Right renal cortex interstitium (tissue), 3 donors: ENCODE measurements around the gene CRIM1. TPM values are rescaled to one million over a fixed set of nuclear protein-coding genes. Genes with fewer than 3 reads are reported as not detected.
"Not testable (repeated sequence)": the region's sequence is repeated elsewhere in the genome, so short reads cannot be mapped to it uniquely, and the experiment has no call there.

ENCODE experiments used
- DNase-seq, 3 donors: peaks; one replicate each; pipeline ENCODE4 v3.0.0-alpha.2; 2013; ENCODE audit warnings: low read depth in 3 of 3, low spot score in 2 of 3
- polyA plus RNA-seq, 3 donors: library from polyadenylated mRNA; unstranded; fragments of 120-200 nt; gene quantifications; one replicate each; pipeline ENCODE4 v1.2.1, GENCODE V29; 2013; ENCODE audit not compliant: insufficient read length in 3 of 3

CRIM1 gene
- polyA plus RNA-seq, 3 donors = 91.7 to 97.3 (median 95.7) TPM

GRCh38 chr2:36351736-36352349 is 3.7 kb upstream of the CRIM1 start:
- no peak for DNase-seq

GRCh38 chr2:36352701-36353100 is 2.9 kb upstream of the CRIM1 start:
- no peak for DNase-seq

- DNase-seq = no peak
Observed at GRCh38 chr2:36354811-36355150, 797 bp upstream of the CRIM1 start.

- no peak for DNase-seq
Observed at GRCh38 chr2:36355890-36356297, 316 bp downstream of the CRIM1 start.

DNA sequence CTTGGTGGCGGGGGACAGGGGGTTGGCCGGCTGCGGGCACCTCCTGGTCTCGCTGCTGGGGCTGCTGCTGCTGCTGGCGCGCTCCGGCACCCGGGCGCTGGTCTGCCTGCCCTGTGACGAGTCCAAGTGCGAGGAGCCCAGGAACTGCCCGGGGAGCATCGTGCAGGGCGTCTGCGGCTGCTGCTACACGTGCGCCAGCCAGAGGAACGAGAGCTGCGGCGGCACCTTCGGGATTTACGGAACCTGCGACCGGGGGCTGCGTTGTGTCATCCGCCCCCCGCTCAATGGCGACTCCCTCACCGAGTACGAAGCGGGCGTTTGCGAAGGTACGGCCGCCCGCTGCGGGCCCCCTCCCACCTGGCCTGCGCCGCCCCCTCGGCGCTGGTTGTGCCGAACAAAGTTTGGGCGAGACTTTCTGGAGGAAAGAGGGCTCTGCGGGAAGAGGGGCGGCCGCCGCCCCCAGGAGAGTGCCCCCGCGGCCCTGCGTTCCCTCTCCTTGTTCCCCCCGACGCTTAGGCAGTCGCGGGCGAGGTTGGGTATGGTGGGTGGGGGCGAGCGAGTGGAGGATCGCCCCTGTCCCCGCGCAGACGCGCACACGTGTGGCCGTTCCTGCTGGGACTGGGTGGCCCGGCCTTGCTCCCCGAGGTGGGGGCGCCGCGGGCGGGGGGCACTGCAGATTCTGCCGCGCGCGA is 866 bp downstream of the CRIM1 start:
- DNase-seq = no peak

- peak in 1 of 3 donors; percentile 37 for DNase-seq
Observed at GRCh38 chr2:36356990-36357846, 1.6 kb downstream of the CRIM1 start.

- DNase-seq = peak in 1 of 3 donors; percentile 39
Observed at GRCh38 chr2:36357847-36358659, 2.5 kb downstream of the CRIM1 start.

- no peak for DNase-seq
Observed at GRCh38 chr2:36359067-36359466, 3.5 kb downstream of the CRIM1 start.

DNA sequence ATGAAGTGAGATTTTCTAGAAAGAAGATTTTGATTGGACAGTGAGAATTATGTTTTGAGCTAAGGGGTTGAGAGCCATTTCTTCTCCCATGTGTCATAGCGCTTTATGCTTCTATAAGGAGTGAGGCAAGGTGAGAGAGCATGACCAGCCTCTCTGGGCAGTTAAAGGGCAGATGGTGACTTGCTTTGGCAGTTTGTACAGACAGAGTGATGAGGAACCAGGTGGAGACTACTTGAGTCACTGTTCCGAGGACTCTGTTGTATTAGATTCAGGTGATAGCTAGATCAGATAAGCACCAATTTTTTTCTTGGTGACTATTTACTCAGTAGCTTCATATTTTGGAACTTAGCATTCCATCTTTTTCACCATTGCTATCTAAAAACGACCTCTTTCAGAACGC is 4.5 kb downstream of the CRIM1 start:
- DNase-seq = no peak

- DNase-seq = no peak
Observed at GRCh38 chr2:36360834-36361233, 5.3 kb downstream of the CRIM1 start.

- no peak for DNase-seq
Observed at GRCh38 chr2:36361396-36361795, 5.8 kb downstream of the CRIM1 start.

DNA sequence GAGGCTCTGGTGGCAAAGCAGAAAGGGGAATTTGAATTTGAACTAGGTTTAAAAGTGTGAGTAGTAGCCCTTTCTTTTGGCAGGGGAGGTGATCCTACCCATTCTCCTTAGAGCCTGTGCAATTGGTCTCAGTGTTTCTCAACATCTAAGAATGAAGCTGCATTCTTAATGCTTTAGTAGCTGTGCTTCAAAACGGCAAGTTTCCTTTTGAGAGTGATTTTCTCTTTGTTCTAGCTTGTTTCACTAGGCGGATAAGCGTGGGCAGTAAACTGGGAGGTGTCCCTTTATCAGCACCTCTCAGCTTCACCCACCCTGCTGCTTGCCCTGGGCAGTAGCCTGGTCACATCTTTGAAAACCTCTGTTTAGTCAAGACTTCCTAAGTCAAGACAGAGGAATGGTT is 6.7 kb downstream of the CRIM1 start:
- DNase-seq = no peak

DNA sequence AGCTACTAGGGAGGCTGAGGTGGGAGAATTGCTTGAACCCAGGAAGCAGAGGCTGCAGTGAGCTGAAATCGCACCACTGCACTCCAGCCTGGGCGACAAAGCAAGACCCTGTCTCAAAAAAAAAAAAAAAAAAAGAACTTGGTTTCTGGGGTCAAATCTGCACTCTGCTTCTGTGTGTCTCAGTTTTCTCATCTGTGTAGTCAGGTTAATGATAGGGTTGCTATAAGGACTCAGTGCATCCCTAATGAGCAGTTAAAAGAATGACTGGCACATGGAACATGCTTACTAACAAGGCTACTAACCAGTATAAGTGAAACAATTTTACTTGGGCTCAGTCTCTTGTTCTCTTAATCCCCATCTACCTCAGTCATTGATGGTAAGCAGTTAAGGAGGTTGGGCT is 7.5 kb downstream of the CRIM1 start:
- DNase-seq = not testable (repeated sequence)

GRCh38 chr2:36366491-36367120 is 11.0 kb downstream of the CRIM1 start:
- DNase-seq = no peak

GRCh38 chr2:36367486-36367885 is 11.9 kb downstream of the CRIM1 start:
- DNase-seq = no peak

GRCh38 chr2:36367895-36368353 is 12.3 kb downstream of the CRIM1 start:
- DNase-seq = no peak

GRCh38 chr2:36368438-36368837 is 12.9 kb downstream of the CRIM1 start:
- no peak for DNase-seq

DNA sequence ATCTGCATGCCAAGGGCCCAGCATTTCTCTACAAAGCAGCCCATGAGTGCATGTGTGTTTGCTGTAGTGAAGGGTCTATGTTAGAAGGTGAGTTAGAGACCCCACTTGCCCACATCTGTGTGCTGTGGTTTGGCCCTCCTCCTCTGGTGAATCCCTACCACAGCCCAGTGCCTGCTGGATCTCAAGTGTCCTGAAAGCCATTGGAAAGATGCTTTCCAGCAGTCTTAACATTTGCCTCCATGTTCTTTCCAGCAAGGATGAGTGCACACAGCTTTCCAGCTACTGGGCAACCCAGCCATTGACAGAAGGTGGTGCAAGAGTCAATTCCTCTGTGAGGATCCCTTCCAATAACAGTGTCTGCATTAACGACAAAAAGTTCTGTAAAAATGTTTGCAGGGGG is 13.6 kb downstream of the CRIM1 start:
- DNase-seq = no peak

DNA sequence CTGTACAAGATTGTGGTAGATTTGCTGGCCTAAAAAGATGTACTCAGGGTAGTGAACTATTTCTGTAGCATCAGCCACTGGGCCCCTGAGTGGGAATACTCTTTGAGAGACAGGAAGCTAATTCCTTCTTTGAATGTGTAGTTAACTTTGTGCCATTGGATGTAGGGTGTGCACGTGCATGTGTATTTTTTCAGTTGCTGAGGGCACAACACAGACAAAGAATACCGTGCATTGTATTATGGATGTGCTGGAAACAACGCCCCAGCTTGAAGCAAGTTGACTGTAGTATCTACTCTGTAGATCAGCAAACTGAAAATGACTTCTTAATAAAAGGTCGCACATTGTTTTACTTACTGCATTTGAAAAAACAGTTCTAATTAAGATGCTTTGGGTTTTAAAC is 14.1 kb downstream of the CRIM1 start:
- DNase-seq = no peak

DNA sequence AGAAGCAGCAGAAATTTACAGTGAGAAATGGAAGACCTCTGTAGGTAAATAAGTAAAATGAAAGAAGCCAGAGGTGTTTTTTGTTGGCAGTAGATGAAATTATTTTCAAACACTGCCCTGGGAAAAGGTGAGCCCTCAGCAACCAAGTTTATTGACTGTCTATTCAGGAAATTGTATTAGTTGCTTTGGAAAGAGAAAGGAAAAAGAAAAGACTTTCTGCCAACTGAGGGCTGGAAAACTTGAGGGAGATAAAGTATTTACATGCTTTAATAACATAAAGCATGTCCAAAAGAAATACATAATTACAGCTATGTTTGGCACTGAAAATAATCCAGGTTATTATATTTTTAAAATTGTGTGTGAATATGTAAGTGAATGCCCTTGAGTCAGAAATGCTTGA is 14.7 kb downstream of the CRIM1 start:
- DNase-seq = no peak
